ENCODE data around the gene TDRD7. TPM values are rescaled to one million over a fixed set of nuclear protein-coding genes. Genes with fewer than 3 reads are reported as not detected.

Gene TDRD7
- total and polyA plus RNA-seq, 2 donors from 2014 or later, result 7.8 to 15.0 TPM

- Histone ChIP-seq H3K4me1 (ENCODE audit: control insufficient read depth in 2 of 3, insufficient read depth in 2 of 3, low read depth in 1 of 3, low read length in 3 of 3) (no peaks in the 10 kb centered on the region), H3K36me3 (ENCODE audit: control insufficient read depth in 2 of 3, insufficient read depth in 3 of 3, low read length in 3 of 3) (peaks cover 0 to 19% (median 19%) of the 10 kb centered on the region in 3 donors), H3K9ac (ENCODE audit: low read length in 3 of 3) (no peak overlapping the region), H3K27ac (ENCODE audit: low read depth in 2 of 2, low read length in 2 of 2) (no peak overlapping the region), H3K27me3 (ENCODE audit: control insufficient read depth, insufficient read depth, low read length) (no peaks in the 10 kb centered on the region), H3K9me3 (ENCODE audit: control insufficient read depth in 2 of 3, insufficient read depth in 1 of 3, low read length in 3 of 3) (no peaks in the 10 kb centered on the region), H3K4me3 (ENCODE audit: low read length in 3 of 3) (no peak overlapping the region)
- no peak for FAIRE-seq
- TF ChIP-seq CTCF (IDR thresholded peaks at IDR 0.05; ENCODE audit: borderline replicate concordance, extremely low read depth, insufficient read depth), result no peak
- DNase-seq, result no peak
- intact Hi-C loops (cut with DNase I), result no loop called here
These were observed 18.6 kb downstream of the TDRD7 start for GRCh38 chr9:97430316-97431043.

- intact Hi-C loops (cut with DNase I), result no loop called here
- no peaks in the 10 kb centered on the region for H3K27me3 ChIP-seq (ENCODE audit: control insufficient read depth, insufficient read depth, low read length)
- no peak for DNase-seq
- TF ChIP-seq CTCF (IDR thresholded peaks at IDR 0.05; ENCODE audit: borderline replicate concordance, extremely low read depth, insufficient read depth), result no peak
- no peak for FAIRE-seq
- H3K4me1 ChIP-seq (ENCODE audit: control insufficient read depth in 2 of 3, insufficient read depth in 2 of 3, low read depth in 1 of 3, low read length in 3 of 3), result no peaks in the 10 kb centered on the region
- H3K4me3 ChIP-seq (ENCODE audit: low read length in 3 of 3), result no peak overlapping the region
- H3K9ac ChIP-seq (ENCODE audit: low read length in 3 of 3), result no peak overlapping the region
- H3K36me3 ChIP-seq (ENCODE audit: control insufficient read depth in 2 of 3, insufficient read depth in 3 of 3, low read length in 3 of 3), result peaks cover 0 to 19% (median 19%) of the 10 kb centered on the region in 3 donors
- no peak overlapping the region for H3K27ac ChIP-seq (ENCODE audit: low read depth in 2 of 2, low read length in 2 of 2)
- no peaks in the 10 kb centered on the region for H3K9me3 ChIP-seq (ENCODE audit: control insufficient read depth in 2 of 3, insufficient read depth in 1 of 3, low read length in 3 of 3)
These were observed 19.1 kb downstream of the TDRD7 start for GRCh38 chr9:97431044-97431441.

- H3K4me3 ChIP-seq (ENCODE audit: low read length in 3 of 3), result no peak overlapping the region
- no peak overlapping the region for H3K27ac ChIP-seq (ENCODE audit: low read depth in 2 of 2, low read length in 2 of 2)
- no peaks in the 10 kb centered on the region for H3K9me3 ChIP-seq (ENCODE audit: control insufficient read depth in 2 of 3, insufficient read depth in 1 of 3, low read length in 3 of 3)
- no peaks in the 10 kb centered on the region for H3K27me3 ChIP-seq (ENCODE audit: control insufficient read depth, insufficient read depth, low read length)
- intact Hi-C loops (cut with DNase I), result no loop called here
- TF ChIP-seq CTCF (IDR thresholded peaks at IDR 0.05; ENCODE audit: borderline replicate concordance, extremely low read depth, insufficient read depth), result no peak
- FAIRE-seq, result no peak
- H3K4me1 ChIP-seq (ENCODE audit: control insufficient read depth in 2 of 3, insufficient read depth in 2 of 3, low read depth in 1 of 3, low read length in 3 of 3), result peaks cover 0 to under 1% (median 0%) of the 10 kb centered on the region in 3 donors
- no peak overlapping the region for H3K9ac ChIP-seq (ENCODE audit: low read length in 3 of 3)
- H3K36me3 ChIP-seq (ENCODE audit: control insufficient read depth in 2 of 3, insufficient read depth in 3 of 3, low read length in 3 of 3), result peaks cover 0 to 19% (median 19%) of the 10 kb centered on the region in 3 donors
- DNase-seq, result no peak
These were observed 19.8 kb downstream of the TDRD7 start for GRCh38 chr9:97431549-97432143.
